A549 treated with AZD9567 at 1 μM for 4 hours (cell line): Measurements from ENCODE around the gene SNPH. TPM values are rescaled to one million over a fixed set of nuclear protein-coding genes. Genes with fewer than 3 reads are reported as not detected.

Source experiments
- total RNA-seq: library from RNA; stranded (reverse); fragments of 200-300 nt; extraction: Qiagen RNA extraction; gene quantifications from 5 replicates; pipeline ENCODE4 v1.2.3, GENCODE V29; 2022; ENCODE audit not compliant: insufficient read depth

SNPH gene
- total RNA-seq, result 3.9 to 5.3 TPM (median 4.3 TPM) in 5 replicates

GRCh38 chr20:1266167-1266973 is at the start of gene SNPH:
Gene SNPH, plus strand, starts transcription at chr20:1266294. Its CDS starts 29,946 bp downstream, at chr20:1296240.

GRCh38 chr20:1225783-1226654 is 40.1 kb upstream of the SNPH start, which contains the start of gene RAD21L1:
Gene RAD21L1, plus strand, starts transcription at chr20:1226044. Its CDS starts 2,410 bp downstream, at chr20:1228454.

GRCh38 chr20:1328680-1329330 is 62.7 kb downstream of the SNPH start, which contains the start of gene SDCBP2:
Gene SDCBP2, minus strand, starts transcription at chr20:1329139. Its CDS starts 8,723 bp downstream, at chr20:1320416.

Other genes starting within 250 kb of the SNPH start
- gene PSMF1, start 147.7 kb upstream of the SNPH start, total RNA-seq, result 200 to 234 TPM (median 224 TPM) in 5 replicates
- gene TMEM74B, start 81.3 kb upstream of the SNPH start, total RNA-seq, result 1.2 to 4.5 TPM (median 3.7 TPM) in 5 replicates
- 0.06 TPM in 2 of 5 replicates, not detected in the others for gene C20orf202, start 62.8 kb upstream of the SNPH start, total RNA-seq
- gene RAD21L1, start 40.2 kb upstream of the SNPH start, total RNA-seq, result not detected in 5 replicates
- gene SDCBP2, start 62.8 kb downstream of the SNPH start, total RNA-seq, result 1.5 to 2.1 TPM (median 1.7 TPM) in 5 replicates
- gene FKBP1A, start 126.8 kb downstream of the SNPH start, total RNA-seq, result 505 to 618 TPM (median 515 TPM) in 5 replicates
- gene NSFL1C, start 200.6 kb downstream of the SNPH start, total RNA-seq, result 114 to 129 TPM (median 116 TPM) in 5 replicates
- gene SIRPB2, start 225.1 kb downstream of the SNPH start, total RNA-seq, result not detected in 5 replicates